Stimulated activated CD8-positive, alpha-beta memory T cell treated with anti-CD3 and anti-CD28 coated beads, Interleukin-4, amount 100 ng/mL, for 1 hour (primary cell): ENCODE data around the gene SCIN.
"Not testable (repeated sequence)": the region's sequence is repeated elsewhere in the genome, so short reads cannot be mapped to it uniquely, and the experiment has no call there.

Source experiments
- DNase-seq, 2 donors: peaks; one replicate each; pipeline ENCODE4 v3.0.0-alpha.2; 2020; ENCODE audit warnings: low read depth in 2 of 2, low spot score in 1 of 2

The SCIN gene

GRCh38 chr7:12570534-12571461, at the start of gene SCIN:
TSS of gene SCIN (plus strand) at chr7:12570720. CDS start at chr7:12570787, 67 bp downstream.
- DNase-seq, result no peak

- DNase-seq, result no peak
These were observed 45.6 kb upstream of the SCIN start for GRCh38 chr7:12524794-12525386.

GRCh38 chr7:12526693-12527092, 43.8 kb upstream of the SCIN start:
- not testable (repeated sequence) for DNase-seq

- not testable (repeated sequence) for DNase-seq
These were observed 42.9 kb upstream of the SCIN start for GRCh38 chr7:12527670-12528069.

GRCh38 chr7:12529971-12530710, 40.4 kb upstream of the SCIN start:
- DNase-seq, result no peak

- no peak for DNase-seq
These were observed 38.7 kb upstream of the SCIN start for GRCh38 chr7:12531784-12532183.

- DNase-seq, result no peak
These were observed 36.5 kb upstream of the SCIN start for GRCh38 chr7:12534046-12534445.

- DNase-seq, result no peak
These were observed 30.8 kb upstream of the SCIN start for GRCh38 chr7:12539681-12540080.

- DNase-seq, result no peak
These were observed 29.7 kb upstream of the SCIN start for GRCh38 chr7:12540850-12541249.

GRCh38 chr7:12543586-12543985, 26.9 kb upstream of the SCIN start:
- DNase-seq, result no peak

- DNase-seq, result no peak
These were observed 21.4 kb upstream of the SCIN start for GRCh38 chr7:12549106-12549505.

GRCh38 chr7:12550956-12551355, 19.6 kb upstream of the SCIN start:
- no peak for DNase-seq

- DNase-seq, result no peak
These were observed 17.6 kb upstream of the SCIN start for GRCh38 chr7:12552876-12553275.

GRCh38 chr7:12553416-12553815, 17.1 kb upstream of the SCIN start:
- DNase-seq, result no peak

- DNase-seq, result no peak
These were observed 16.2 kb upstream of the SCIN start for GRCh38 chr7:12554351-12554750.

GRCh38 chr7:12554872-12555271, 15.6 kb upstream of the SCIN start:
- no peak for DNase-seq

GRCh38 chr7:12555695-12556094, 14.8 kb upstream of the SCIN start:
- DNase-seq, result not testable (repeated sequence)

GRCh38 chr7:12556139-12556792, 14.3 kb upstream of the SCIN start:
- not testable (repeated sequence) for DNase-seq

GRCh38 chr7:12557282-12557681, 13.2 kb upstream of the SCIN start:
- no peak for DNase-seq

GRCh38 chr7:12564996-12565764, 5.3 kb upstream of the SCIN start:
- no peak for DNase-seq

- no peak for DNase-seq
These were observed 4.6 kb upstream of the SCIN start for GRCh38 chr7:12565873-12566272.
